ENCODE measurements around the gene PRKCA.

The PRKCA gene

GRCh38 chr17:66722341-66722740 lies 419.9 kb downstream of the PRKCA start:
- DNase-seq, result no peak

DNA sequence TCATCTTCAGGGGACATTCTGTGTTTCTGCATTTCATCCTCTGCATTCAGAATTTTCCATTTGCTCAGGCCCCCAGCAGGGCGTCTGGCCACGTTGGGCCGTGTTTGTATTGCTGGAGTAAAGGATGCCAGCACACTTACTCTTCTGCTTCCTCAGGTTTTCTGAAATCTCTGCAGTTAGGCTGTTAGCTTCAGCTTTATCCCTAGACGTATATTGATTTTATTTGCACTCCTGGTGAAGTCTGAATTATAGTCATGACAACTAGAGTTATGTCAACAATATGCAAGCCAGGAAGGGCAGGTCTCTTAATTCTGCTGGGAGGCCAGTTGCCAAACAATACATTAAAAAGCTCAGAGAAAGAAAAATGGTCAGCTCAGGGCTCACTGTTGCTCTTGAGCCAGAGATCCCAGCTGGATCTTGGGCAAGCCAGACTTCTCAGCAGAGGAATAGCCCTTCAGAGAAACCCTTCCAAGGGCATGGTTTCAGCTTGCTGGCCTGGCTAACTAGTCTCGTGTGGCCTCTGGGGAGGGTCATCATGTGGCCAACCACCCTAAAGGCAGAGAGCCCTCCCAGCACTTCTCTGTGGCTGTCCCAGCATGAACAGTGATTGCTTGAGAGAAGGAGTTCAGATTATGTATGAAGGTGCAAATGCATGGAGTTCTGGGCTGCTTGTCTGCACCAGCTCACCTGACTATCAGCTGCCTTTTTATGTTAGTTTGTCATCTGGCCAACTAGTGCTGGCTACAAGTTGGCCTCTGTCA lies 422.3 kb downstream of the PRKCA start:
- no peak for DNase-seq

DNA sequence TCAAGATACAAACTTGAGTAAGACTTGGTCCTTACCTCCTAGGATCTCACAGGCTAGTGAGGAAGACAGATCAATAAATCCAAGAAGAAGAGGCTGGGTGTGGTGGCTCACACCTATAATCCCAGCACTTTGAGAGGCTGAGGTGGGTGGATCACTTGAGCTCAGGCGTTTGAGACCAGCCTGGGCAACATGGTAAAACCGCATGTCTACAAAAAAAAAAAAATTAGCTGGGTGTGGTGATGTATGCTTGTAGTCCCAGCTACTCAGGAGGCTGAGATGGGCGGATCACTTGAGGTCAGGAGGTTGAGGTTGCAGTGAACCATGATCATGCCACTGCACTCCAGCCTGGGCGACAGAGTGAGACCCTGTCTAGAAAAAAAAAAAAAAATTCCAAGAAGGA lies 423.0 kb downstream of the PRKCA start:
- peak in 1 of 5 experiments; percentile 35 for DNase-seq

- no peak for DNase-seq
These were observed 423.5 kb downstream of the PRKCA start for GRCh38 chr17:66725956-66726355.

GRCh38 chr17:66726371-66726770 lies 424.0 kb downstream of the PRKCA start:
- no peak for DNase-seq

GRCh38 chr17:66726846-66727245 lies 424.4 kb downstream of the PRKCA start:
- no peak for DNase-seq

- peak in 3 of 5 experiments; percentile 7 to 62 (median 15) for DNase-seq
These were observed 425.5 kb downstream of the PRKCA start for GRCh38 chr17:66727634-66728570.

DNA sequence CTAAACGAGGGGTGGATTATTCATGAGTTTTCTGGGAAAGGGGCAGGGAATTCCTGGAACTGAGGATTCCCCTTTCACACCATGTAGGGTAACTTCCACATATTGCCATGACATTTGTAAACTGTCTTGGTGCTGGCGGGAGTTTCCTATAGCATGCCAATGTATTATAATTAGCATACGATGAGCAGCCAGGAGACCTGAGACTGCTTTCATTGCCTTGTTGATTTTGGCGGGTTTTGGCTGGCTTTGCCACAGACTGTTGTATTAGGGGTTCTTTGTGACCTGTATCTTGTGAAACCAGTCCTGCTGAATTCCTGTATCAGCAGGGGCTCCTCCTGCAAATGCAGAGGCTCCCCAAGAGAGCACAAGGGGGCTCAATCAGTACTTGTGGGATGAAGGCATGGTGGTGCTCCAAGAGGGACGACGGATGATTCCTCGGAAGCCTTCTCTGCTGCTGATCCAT lies 428.1 kb downstream of the PRKCA start:
- DNase-seq, result no peak

- DNase-seq, result no peak
These were observed 431.3 kb downstream of the PRKCA start for GRCh38 chr17:66733759-66734158.

GRCh38 chr17:66734186-66734943 lies 432.0 kb downstream of the PRKCA start:
- no peak for DNase-seq

GRCh38 chr17:66737524-66737923 lies 435.1 kb downstream of the PRKCA start:
- no peak for DNase-seq

- no peak for DNase-seq
These were observed 435.9 kb downstream of the PRKCA start for GRCh38 chr17:66738301-66738700.

DNA sequence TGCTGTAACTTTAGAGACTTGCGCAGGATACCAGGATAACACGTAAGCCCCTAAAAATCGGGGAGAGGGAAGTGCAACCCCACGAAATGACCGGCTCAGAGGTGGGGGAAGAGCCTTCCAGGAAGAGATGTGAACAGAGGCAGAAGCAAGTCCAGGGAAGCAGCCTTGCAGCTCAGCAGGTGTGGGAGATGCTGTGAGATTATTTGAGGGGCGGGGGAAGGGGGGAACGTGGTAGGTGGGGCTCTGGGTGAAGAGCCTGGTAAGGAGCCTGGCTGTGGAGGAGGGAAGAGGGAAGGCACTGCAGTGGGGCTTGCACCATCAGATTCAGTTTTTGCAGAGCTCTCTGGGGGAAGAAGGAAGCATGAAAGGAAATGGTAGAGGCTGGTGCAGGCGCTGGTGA lies 437.1 kb downstream of the PRKCA start:
- no peak for DNase-seq

GRCh38 chr17:66740226-66740625 lies 437.8 kb downstream of the PRKCA start:
- no peak for DNase-seq

DNA sequence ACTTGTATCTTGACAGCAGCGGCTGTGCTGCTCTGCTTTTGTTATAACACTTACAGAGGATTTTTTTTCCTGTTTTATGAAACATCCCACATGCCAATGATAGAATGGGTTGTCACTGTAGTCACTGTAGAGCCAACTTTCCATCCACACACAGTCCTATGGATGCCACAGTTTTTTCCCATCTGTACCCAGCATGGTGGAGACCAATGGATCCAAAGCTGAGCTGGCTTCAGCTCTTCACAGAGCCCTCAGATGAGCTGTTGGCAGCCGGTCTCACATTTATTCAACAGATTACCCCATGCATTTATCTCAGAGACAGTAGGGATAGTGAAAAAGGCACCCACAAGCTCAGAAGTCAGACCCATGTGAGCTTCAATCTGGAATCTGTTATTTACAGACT lies 441.1 kb downstream of the PRKCA start:
- DNase-seq, result no peak

GRCh38 chr17:66746736-66747135 lies 444.3 kb downstream of the PRKCA start:
- no peak for DNase-seq

DNA sequence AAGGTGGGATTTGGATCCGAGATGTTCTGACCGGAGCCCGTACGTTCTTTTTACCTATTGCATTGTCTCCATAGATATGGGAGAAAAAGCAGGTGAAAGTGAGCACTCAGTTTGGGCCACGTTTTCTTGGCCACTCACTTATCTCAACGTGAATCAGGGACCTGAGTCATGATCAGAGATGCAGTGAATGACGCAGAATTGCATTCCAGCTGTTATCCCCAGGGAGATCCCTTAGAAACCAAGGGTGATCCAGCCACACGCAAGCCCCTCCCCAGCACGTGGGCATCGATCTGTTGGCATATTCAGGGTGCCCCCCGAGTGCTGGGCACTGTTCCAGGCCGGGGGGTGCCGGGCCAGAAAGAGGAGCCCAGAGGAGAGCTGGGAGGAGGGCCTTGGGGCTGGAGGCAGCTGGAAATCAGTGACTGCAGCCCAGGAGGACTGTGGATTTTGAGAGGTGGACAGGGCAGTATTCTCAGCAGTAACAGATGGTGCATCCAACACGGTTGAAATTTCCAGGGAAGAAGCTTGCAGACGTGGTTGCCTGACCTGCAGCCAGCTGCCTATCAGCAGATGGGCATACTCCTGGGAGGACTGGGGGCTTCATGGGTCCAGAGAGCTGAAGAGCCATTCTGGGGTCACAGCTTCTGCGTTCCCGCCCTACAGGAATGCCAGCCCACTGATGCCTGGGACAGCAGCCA lies 445.3 kb downstream of the PRKCA start:
- DNase-seq, result no peak

DNA sequence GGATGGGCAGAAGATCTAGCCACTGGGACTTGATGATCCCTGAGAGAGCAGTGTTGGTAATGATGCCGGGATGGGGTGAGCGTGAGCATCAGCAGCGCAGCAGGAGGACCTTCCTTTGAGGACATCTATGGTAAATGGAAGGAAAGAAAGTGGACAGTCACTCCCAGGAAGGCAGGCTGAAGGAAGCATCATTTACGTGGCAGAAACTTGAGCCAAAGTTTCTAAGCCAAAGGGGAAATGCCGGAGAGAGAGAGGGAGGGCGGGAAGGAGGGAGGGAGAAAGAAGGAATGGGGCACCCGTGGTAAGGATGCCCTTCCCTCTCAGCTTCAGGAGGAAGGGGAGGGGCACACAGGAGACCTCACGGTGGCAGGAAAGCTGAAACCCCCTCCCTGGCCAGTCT lies 446.2 kb downstream of the PRKCA start:
- DNase-seq, result no peak

DNA sequence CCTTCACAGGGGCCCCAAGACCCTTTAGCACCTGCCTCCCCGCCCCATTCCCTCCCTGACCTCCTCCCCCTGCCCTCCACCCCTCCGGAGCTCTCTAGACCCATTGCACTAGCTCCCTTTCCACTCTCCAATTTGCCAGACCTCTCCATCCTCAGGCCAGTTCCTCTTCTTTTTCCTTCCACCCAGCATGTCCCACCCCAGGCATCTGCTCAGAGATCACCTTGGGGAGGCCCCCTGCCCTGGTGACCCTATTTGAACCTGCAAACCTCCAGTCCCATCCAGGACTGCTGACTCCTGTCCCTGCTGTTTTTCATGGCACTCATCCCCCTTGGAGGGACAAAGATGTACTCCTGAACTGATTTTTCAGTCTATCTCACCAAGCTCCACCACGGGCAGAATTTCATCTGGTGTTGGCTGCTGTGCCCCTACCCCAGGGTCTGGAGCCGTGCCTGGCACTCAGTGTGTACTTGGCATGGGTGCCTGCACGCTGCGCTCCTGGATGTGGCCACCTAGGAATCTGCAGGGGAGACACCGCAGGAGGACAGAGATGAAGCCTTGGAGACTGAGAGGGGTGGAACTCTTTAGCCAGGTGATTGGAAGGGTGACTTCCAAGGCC lies 446.9 kb downstream of the PRKCA start:
- no peak for DNase-seq

DNA sequence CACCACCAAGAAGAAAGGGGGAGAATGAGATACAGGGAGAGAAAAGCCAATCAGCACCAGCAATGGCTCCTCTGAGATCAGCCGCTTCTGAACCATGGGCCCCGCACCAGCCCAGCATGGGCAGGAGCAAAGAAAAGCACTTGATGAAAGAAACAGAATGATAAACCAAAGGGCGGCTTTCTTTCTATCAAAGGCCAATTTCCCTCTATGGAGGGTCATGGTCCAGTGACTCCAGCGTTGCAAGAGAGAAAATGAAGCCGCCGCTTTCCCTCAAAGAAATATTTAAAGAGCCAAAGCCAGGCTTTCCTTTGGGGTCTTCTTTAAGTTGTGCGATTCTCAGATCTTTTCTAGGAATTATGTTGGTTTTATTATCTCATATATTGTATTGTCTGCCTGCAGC lies 447.7 kb downstream of the PRKCA start:
- DNase-seq, result no peak

DNA sequence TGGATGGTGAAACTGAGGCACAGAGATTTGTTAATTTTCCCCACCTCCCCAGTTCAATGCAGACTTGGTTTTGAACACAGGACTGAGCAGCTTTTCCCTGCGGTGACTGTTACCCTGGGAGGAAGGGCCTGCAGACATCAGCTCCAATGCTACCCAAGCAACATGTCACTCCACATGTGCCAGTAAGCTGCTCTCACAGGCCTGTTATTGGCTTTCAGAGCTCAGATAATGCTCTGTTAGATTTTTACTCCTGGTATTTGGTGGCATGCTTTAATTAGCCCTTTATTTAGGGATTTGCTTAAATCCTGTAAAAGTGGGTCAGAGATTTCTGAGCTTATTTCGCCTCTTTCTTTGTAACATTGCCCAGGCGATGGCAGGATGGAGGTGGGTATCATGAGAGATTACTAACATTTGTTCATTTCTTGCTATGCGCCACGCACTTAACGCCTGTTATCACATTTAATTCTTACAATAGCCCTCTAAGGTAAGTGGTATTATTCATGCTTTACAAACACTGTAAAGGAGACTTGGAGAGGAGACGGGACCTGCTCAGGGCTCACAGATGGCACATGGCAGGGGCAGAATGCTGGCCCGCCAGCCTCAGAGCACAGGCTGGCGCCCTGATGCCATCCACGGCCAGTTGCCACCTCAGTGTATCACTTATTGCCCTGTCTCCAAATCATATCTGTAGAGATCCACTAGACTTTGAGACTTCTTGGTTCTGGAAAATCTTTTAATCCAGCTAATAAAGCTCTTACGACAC lies 448.5 kb downstream of the PRKCA start:
- DNase-seq, result no peak
